ENCODE results near the gene TBX4.

- TF ChIP-seq CTCF (IDR thresholded peaks at IDR 0.05): no peak
- TF ChIP-seq EZH2 (IDR thresholded peaks at IDR 0.05): no peak
Observed at GRCh38 chr17:61494325-61495160, 42.3 kb downstream of the TBX4 start.
